ENCODE data around the gene PDIA6. TPM values are rescaled to one million over a fixed set of nuclear protein-coding genes. Genes with fewer than 3 reads are reported as not detected.
A peak's percentile ranks its signal among the peaks of the same experiment; 100 is the strongest.
"Not testable (repeated sequence)": the region's sequence is repeated elsewhere in the genome, so short reads cannot be mapped to it uniquely, and the experiment has no call there.

PDIA6 gene
- total and polyA plus RNA-seq, 2 donors (not counting 3 experiments of a cell fraction or from before 2014, with no cell fraction given) = 335 to 424 TPM

- DNase-seq (ENCODE audit: low read depth, low spot score) (no peak), FAIRE-seq (peak; percentile 73)
- no peak overlapping the region for H3K27ac ChIP-seq (ENCODE audit: insufficient read depth, low read depth, low read length)
- H3K9me1 ChIP-seq (replicated peaks; ENCODE audit: control insufficient read depth, extremely low read depth, insufficient read depth, low read length) = no peaks in the 10 kb centered on the region
- BruUV-seq (replicated peaks) = no TSS peak
- H3K9me3 ChIP-seq (replicated peaks; ENCODE audit: control insufficient read depth, insufficient read depth, low read length) = no peaks in the 10 kb centered on the region
- peak overlapping the region; percentile 23 for H2AFZ ChIP-seq (ENCODE audit: low read depth, low read length)
- TF ChIP-seq CTCF (IDR thresholded peaks at IDR 0.05; ENCODE audit: extremely low read depth in 1 of 2, insufficient read depth in 1 of 2, low read depth in 1 of 2, low read length in 2 of 2) (no peak), JUN (IDR thresholded peaks at IDR 0.05; ENCODE audit: borderline replicate concordance, insufficient read depth, insufficient read length, low read depth) (peak; percentile 13), POLR2AphosphoS5 (IDR thresholded peaks at IDR 0.05; ENCODE audit: insufficient read depth, low read depth, low read length) (no peak), FOS (IDR thresholded peaks at IDR 0.05; ENCODE audit: borderline replicate concordance, insufficient read depth, low read length) (peak; percentile 44)
- ChIA-PET CTCF (no interaction called here), POLR2A (no interaction called here)
- H3K4me1 ChIP-seq (ENCODE audit: control insufficient read depth, extremely low read depth, insufficient read depth, low read length) = peaks cover 22% of the 10 kb centered on the region
- no peak overlapping the region for H3K9ac ChIP-seq (replicated peaks; ENCODE audit: extremely low read depth, insufficient read depth, low read length)
- no peak overlapping the region for H3K4me3 ChIP-seq (replicated peaks in 1 of 3; ENCODE audit: insufficient read depth in 1 of 3, low read depth in 1 of 3, low read length in 3 of 3)
- peak overlapping the region; percentile 37 for H3K4me2 ChIP-seq (ENCODE audit: insufficient read depth, low read length)
- intact Hi-C loops (cut with micrococcal nuclease) (no loop called here), dilution Hi-C loops (cut with MboI; ENCODE audit: extremely low pct_ligation_motif_present, low sequenced_read_pairs) (no loop called here)
- H3K79me2 ChIP-seq (ENCODE audit: control insufficient read depth, insufficient read depth, low read length) = no peaks in the 10 kb centered on the region
- H3K36me3 ChIP-seq (ENCODE audit: control insufficient read depth in 2 of 2, extremely low read depth in 1 of 2, insufficient read depth in 2 of 2, low read length in 2 of 2) = no peaks in the 10 kb centered on the region
- peaks cover 3 to 13% of the 10 kb centered on the region in 2 experiments for H3K27me3 ChIP-seq (ENCODE audit: control insufficient read depth in 2 of 2, insufficient read depth in 2 of 2, low read length in 2 of 2)
- H4K20me1 ChIP-seq (replicated peaks; ENCODE audit: control insufficient read depth, extremely low read depth, insufficient read depth, low read length) = no peaks in the 10 kb centered on the region
Measured at GRCh38 chr2:10818984-10819383, 6.4 kb upstream of the PDIA6 start.

GRCh38 chr2:10818305-10818704 lies 5.7 kb upstream of the PDIA6 start:
- H3K9me1 ChIP-seq (replicated peaks; ENCODE audit: control insufficient read depth, extremely low read depth, insufficient read depth, low read length); H3K4me3 ChIP-seq (replicated peaks in 1 of 3; ENCODE audit: insufficient read depth in 1 of 3, low read depth in 1 of 3, low read length in 3 of 3); DNase-seq (ENCODE audit: low read depth, low spot score); intact Hi-C loops (cut with micrococcal nuclease); H3K4me2 ChIP-seq (ENCODE audit: insufficient read depth, low read length); dilution Hi-C loops (cut with MboI; ENCODE audit: extremely low pct_ligation_motif_present, low sequenced_read_pairs); H3K36me3 ChIP-seq (ENCODE audit: control insufficient read depth in 2 of 2, extremely low read depth in 1 of 2, insufficient read depth in 2 of 2, low read length in 2 of 2); BruUV-seq (replicated peaks); POLR2A ChIA-PET; FAIRE-seq; H4K20me1 ChIP-seq (replicated peaks; ENCODE audit: control insufficient read depth, extremely low read depth, insufficient read depth, low read length); H2AFZ ChIP-seq (ENCODE audit: low read depth, low read length); H3K9ac ChIP-seq (replicated peaks; ENCODE audit: extremely low read depth, insufficient read depth, low read length); H3K9me3 ChIP-seq (replicated peaks; ENCODE audit: control insufficient read depth, insufficient read depth, low read length); H3K27ac ChIP-seq (ENCODE audit: insufficient read depth, low read depth, low read length); H3K79me2 ChIP-seq (ENCODE audit: control insufficient read depth, insufficient read depth, low read length): not testable (repeated sequence)
- Histone ChIP-seq H3K4me1 (ENCODE audit: control insufficient read depth, extremely low read depth, insufficient read depth, low read length) (peaks cover 24% of the 10 kb centered on the region), H3K27me3 (ENCODE audit: control insufficient read depth in 2 of 2, insufficient read depth in 2 of 2, low read length in 2 of 2) (peaks cover 3 to 13% of the 10 kb centered on the region in 2 experiments)
- CTCF ChIA-PET = interaction anchor here (0.6 to 2.5 kb wide), 5 partner anchors 13 to 314 kb away, joined by 3 to 28 read pairs (median 3); a partner anchor contains a TSS

All from endothelial cell of umbilical vein (primary cell).